IMR-90 (cell line): ENCODE results near the gene RBM46. TPM values are rescaled to one million over a fixed set of nuclear protein-coding genes. Genes with fewer than 3 reads are reported as not detected.

Source experiments
- ATAC-seq: fragments of 200-7000 bp; cut with Tn5 transposase; 2 replicates; pipeline ENCODE4 v1.9.1; 2020; ENCODE audit warnings: low read depth, mild to moderate bottlenecking, moderate library complexity
- BruUV-seq: library from RNA; stranded (reverse); fragments of 400-500 nt; replicated peaks from 2 replicates; lab custom pipeline; 2021; lab: Mats Ljungman, UMichigan
- CTCF ChIA-PET: fragments of 300-600 bp; formaldehyde crosslinking; extraction: SDS; loops from one replicate; lab custom pipeline; 2021; ENCODE audit warnings: antibody characterized with exemption; lab: Yijun Ruan, JAX
- POLR2A ChIA-PET: fragments of 300-600 bp; sonication (Branson Sonifier 250); formaldehyde crosslinking; loops from one replicate; lab custom pipeline; 2022; ENCODE audit warnings: antibody characterized with exemption; ENCODE audit not compliant: unreplicated experiment; lab: Charles Lee
- DNase-seq: peaks from one replicate; pipeline ENCODE4 v3.0.0; 2013
- H2AFZ ChIP-seq: replicated peaks from 2 replicates; pipeline ENCODE3; 2013; ENCODE audit warnings: low read length, mild to moderate bottlenecking; ENCODE audit not compliant: poor library complexity
- H2AK5ac ChIP-seq: 2 replicates; pipeline ENCODE4 v1.6.1; 2013; ENCODE audit warnings: low read depth, low read length, inconsistent platforms
- H2AK9ac ChIP-seq: replicated peaks from 2 replicates; pipeline ENCODE3; 2013; ENCODE audit warnings: mild to moderate bottlenecking, low read depth, low read length, moderate library complexity; ENCODE audit not compliant: poor library complexity
- H2BK120ac ChIP-seq: 2 replicates; pipeline ENCODE4 v1.6.1; 2013; ENCODE audit warnings: low read depth, low read length, inconsistent platforms
- H2BK15ac ChIP-seq: 3 replicates; pipeline ENCODE4 v1.6.1; 2013; ENCODE audit warnings: low read depth, low read length, inconsistent platforms
- H2BK20ac ChIP-seq: 2 replicates; pipeline ENCODE4 v1.6.1; 2013; ENCODE audit warnings: low read depth, mild to moderate bottlenecking, inconsistent platforms, low read length, moderate library complexity
- H2BK5ac ChIP-seq: 2 replicates; pipeline ENCODE4 v1.6.1; 2013; ENCODE audit warnings: mild to moderate bottlenecking, low read depth, low read length, inconsistent platforms; ENCODE audit not compliant: poor library complexity, severe bottlenecking
- H3K14ac ChIP-seq: replicated peaks from 2 replicates; pipeline ENCODE4 v1.6.1; 2013; ENCODE audit warnings: low read depth, low read length, inconsistent platforms
- H3K18ac ChIP-seq: 2 replicates; pipeline ENCODE4 v1.6.1; 2013; ENCODE audit warnings: low read depth, low read length, control low read depth
- H3K23ac ChIP-seq: 2 replicates; pipeline ENCODE4 v1.6.1; 2013; ENCODE audit warnings: low read depth, low read length, inconsistent platforms
- H3K27ac ChIP-seq: 2 replicates; pipeline ENCODE4 v1.5.1; 2013; ENCODE audit warnings: mild to moderate bottlenecking, control low read depth, low read length; ENCODE audit not compliant: insufficient read depth
- H3K27me3 ChIP-seq: 2 replicates; pipeline ENCODE4 v1.6.1; 2013; ENCODE audit warnings: low read length; ENCODE audit not compliant: control insufficient read depth, insufficient read depth
- H3K36me3 ChIP-seq: 2 replicates; pipeline ENCODE4 v1.6.1; 2013; ENCODE audit warnings: low read length, mixed read lengths; ENCODE audit not compliant: control insufficient read depth, insufficient read depth
- H3K4ac ChIP-seq: 2 replicates; pipeline ENCODE4 v1.6.1; 2013; ENCODE audit warnings: low read depth, low read length, inconsistent platforms
- H3K4me1 ChIP-seq: 2 replicates; pipeline ENCODE4 v1.6.1; 2013; ENCODE audit warnings: low read length, mixed read lengths; ENCODE audit not compliant: control insufficient read depth, insufficient read depth
- H3K4me2 ChIP-seq: 2 replicates; pipeline ENCODE4 v1.6.1; 2013; ENCODE audit warnings: low read depth, mild to moderate bottlenecking, control low read depth, low read length, moderate library complexity
- H3K4me3 ChIP-seq: 2 replicates; pipeline ENCODE4 v1.5.1; 2013; ENCODE audit warnings: low read depth, mild to moderate bottlenecking, control low read depth, low read length, moderate library complexity; ENCODE audit not compliant: insufficient read depth
- H3K56ac ChIP-seq: 2 replicates; pipeline ENCODE4 v1.6.1; 2013; ENCODE audit warnings: low read length, inconsistent platforms; ENCODE audit not compliant: insufficient read depth; ENCODE audit errors: extremely low read depth
- H3K79me1 ChIP-seq, 2 experiments: 2 replicates each; pipeline ENCODE4 v1.6.1; 2013; ENCODE audit warnings: low read length in 2 of 2, inconsistent platforms in 1 of 2, low read depth in 1 of 2
- H3K9ac ChIP-seq: 2 replicates; pipeline ENCODE4 v1.6.1; 2013; ENCODE audit warnings: low read depth, low read length, control low read depth
- H3K9me1 ChIP-seq: 2 replicates; pipeline ENCODE4 v1.6.1; 2013; ENCODE audit warnings: low read length, inconsistent platforms; ENCODE audit not compliant: insufficient read depth
- H3K9me3 ChIP-seq: 2 replicates; pipeline ENCODE4 v1.6.1; 2013; ENCODE audit warnings: low read length; ENCODE audit not compliant: control insufficient read depth, insufficient read depth
- H4K20me1 ChIP-seq: 2 replicates; pipeline ENCODE4 v1.6.1; 2013; ENCODE audit warnings: low read length, inconsistent platforms; ENCODE audit not compliant: insufficient read depth
- H4K5ac ChIP-seq: 2 replicates; pipeline ENCODE4 v1.6.1; 2013; ENCODE audit warnings: mild to moderate bottlenecking, low read depth, low read length, control low read depth
- H4K8ac ChIP-seq, 2 experiments: 2 replicates each; pipeline ENCODE4 v1.6.1; 2013; ENCODE audit warnings: low read depth in 2 of 2, low read length in 2 of 2, control low read depth in 1 of 2, inconsistent platforms in 1 of 2
- H4K91ac ChIP-seq: 2 replicates; pipeline ENCODE4 v1.6.1; 2013; ENCODE audit warnings: low read depth, low read length, inconsistent platforms; ENCODE audit not compliant: insufficient read depth
- BHLHE40 ChIP-seq: fragments of 150-350 bp; IDR thresholded peaks from 2 replicates; pipeline ENCODE4 v1.6.1; 2016; ENCODE audit warnings: mild to moderate bottlenecking, low read depth, low read length
- CEBPB ChIP-seq: IDR thresholded peaks from 2 replicates; pipeline ENCODE4 v1.6.1; 2012; ENCODE audit warnings: low read depth, low read length, improper control_type of control experiment
- CHD1 ChIP-seq: IDR thresholded peaks from 2 replicates; pipeline ENCODE4 v1.6.1; 2012; ENCODE audit warnings: low read depth, low read length, improper control_type of control experiment
- CTCF ChIP-seq: conservative IDR thresholded peaks from 2 replicates; pipeline ENCODE4 v1.5.1; 2012; ENCODE audit warnings: mild to moderate bottlenecking, low read depth, low read length, improper control_type of control experiment
- ELK1 ChIP-seq: fragments of 150-350 bp; IDR thresholded peaks from 2 replicates; pipeline ENCODE4 v1.6.1; 2016; ENCODE audit warnings: low read depth, mild to moderate bottlenecking, low read length, moderate library complexity, borderline replicate concordance
- FOS ChIP-seq: fragments of 150-350 bp; IDR thresholded peaks from 2 replicates; pipeline ENCODE4 v1.6.1; 2016; ENCODE audit warnings: low read depth, low read length
- MAFK ChIP-seq: IDR thresholded peaks from 2 replicates; pipeline ENCODE4 v1.6.1; 2012; ENCODE audit warnings: low read depth, low read length, improper control_type of control experiment
- MAZ ChIP-seq: IDR thresholded peaks from 2 replicates; pipeline ENCODE4 v1.6.1; 2012; ENCODE audit warnings: low read depth, mild to moderate bottlenecking, low read length, improper control_type of control experiment, moderate library complexity, borderline replicate concordance
- MXI1 ChIP-seq: IDR thresholded peaks from 2 replicates; pipeline ENCODE4 v1.6.1; 2012; ENCODE audit warnings: low read depth, mild to moderate bottlenecking, low read length, moderate library complexity, borderline replicate concordance
- NFE2L2 ChIP-seq: fragments of 150-350 bp; IDR thresholded peaks from 2 replicates; pipeline ENCODE4 v1.6.1; 2016; ENCODE audit warnings: low read depth, mild to moderate bottlenecking, low read length
- POLR2A ChIP-seq: IDR thresholded peaks from 2 replicates; pipeline ENCODE4 v1.6.1; 2012; ENCODE audit warnings: mild to moderate bottlenecking, low read depth, low read length
- RAD21 ChIP-seq: IDR thresholded peaks from 2 replicates; pipeline ENCODE4 v1.6.1; 2012; ENCODE audit warnings: low read length, improper control_type of control experiment
- RCOR1 ChIP-seq: IDR thresholded peaks from 2 replicates; pipeline ENCODE4 v1.6.1; 2012; ENCODE audit warnings: mild to moderate bottlenecking, low read length, improper control_type of control experiment; ENCODE audit not compliant: insufficient replicate concordance
- RFX5 ChIP-seq: IDR thresholded peaks from 2 replicates; pipeline ENCODE4 v1.8.0; 2012; ENCODE audit warnings: low read depth, mild to moderate bottlenecking, low read length, moderate library complexity
- SMC3 ChIP-seq: fragments of 150-350 bp; IDR thresholded peaks from 2 replicates; pipeline ENCODE4 v1.6.1; 2016; ENCODE audit warnings: low read depth, mild to moderate bottlenecking, antibody characterized with exemption, low read length, moderate library complexity
- dilution Hi-C: fragments of 300-500 bp; cut with HindIII; formaldehyde crosslinking; loops from one replicate; pipeline ENCODE4 v1.14.3; 2018; ENCODE audit warnings: low sequenced_read_pairs; ENCODE audit not compliant: unreplicated experiment
- in situ Hi-C: fragments of 300-500 bp; cut with MboI; formaldehyde crosslinking; loops from 3 replicates; pipeline ENCODE4 v1.14.3; 2019; ENCODE audit warnings: low sequenced_read_pairs, inconsistent platforms, mixed read lengths
- intact Hi-C: fragments of 100-400 bp; cut with micrococcal nuclease; formaldehyde crosslinking; loops from 2 replicates; pipeline ENCODE4 v1.10.0; 2022
- polyA plus RNA-seq, 3 experiments: library from polyadenylated mRNA; depleted of rRNA; stranded (reverse); fragments of >200 nt; gene quantifications; 2 replicates each; pipeline ENCODE4 v1.2.3, GENCODE V29; 2012; ENCODE audit warnings: low replicate concordance in 1 of 3
- total RNA-seq: library from RNA; depleted of rRNA; stranded (reverse); fragments of >200 nt; gene quantifications from 2 replicates; pipeline ENCODE4 v1.2.3, GENCODE V29; 2012
- TF ChIP-seq, protein P1 (sequence below): fragments of 150-350 bp; IDR thresholded peaks from 2 replicates; pipeline ENCODE4 v1.6.1; 2017; ENCODE audit warnings: mild to moderate bottlenecking, antibody characterized with exemption, low read length, low read depth

The RBM46 gene
- total and polyA plus RNA-seq, 2 of the 4 experiments (the other 2 are of a cell fraction): not detected

GRCh38 chr4:154822775-154823174 lies 41.7 kb downstream of the RBM46 start:
- no peaks in the 10 kb centered on the region for H3K36me3 ChIP-seq
- H2BK5ac ChIP-seq: peak overlapping the region; percentile 61
- no peak overlapping the region for H3K4ac ChIP-seq
- no peak overlapping the region for H2BK15ac ChIP-seq
- no peak overlapping the region for H3K23ac ChIP-seq
- no peak overlapping the region for H2AK9ac ChIP-seq
- no peaks in the 10 kb centered on the region for H3K9me3 ChIP-seq
- BruUV-seq: no TSS peak
- no peak overlapping the region for H2AK5ac ChIP-seq
- ChIA-PET POLR2A (no interaction called here), CTCF (interaction anchor here (1.4 kb wide), 1 partner anchor 12 kb away, joined by 3 read pairs; no protein-coding TSS in a partner anchor)
- H3K4me3 ChIP-seq: no peak overlapping the region
- no peaks in the 10 kb centered on the region for H4K20me1 ChIP-seq
- H3K56ac ChIP-seq: no peak overlapping the region
- no peaks in the 10 kb centered on the region for H3K4me1 ChIP-seq
- H3K4me2 ChIP-seq: no peak overlapping the region
- H3K18ac ChIP-seq: no peak overlapping the region
- DNase-seq: peak; percentile 84
- H3K27me3 ChIP-seq: no peaks in the 10 kb centered on the region
- intact Hi-C loops: loop anchor here (5.0 kb wide), 1 partner anchor 535 kb away; no protein-coding TSS in a partner anchor
- dilution Hi-C loops: no loop called here
- H3K79me1 ChIP-seq: no peaks in the 10 kb centered on the region
- no peak for TF ChIP-seq POLR2A
- TF ChIP-seq BHLHE40: no peak
- TF ChIP-seq MAFK: peak; percentile 98
- TF ChIP-seq CTCF: no peak
- no peak for TF ChIP-seq ELK1
- TF ChIP-seq MAZ: no peak
- TF ChIP-seq CHD1: no peak
- TF ChIP-seq RCOR1: no peak
- no peak for TF ChIP-seq RAD21
- TF ChIP-seq SMC3: no peak
- TF ChIP-seq NFE2L2: peak; percentile 99
- TF ChIP-seq, protein P1, sequence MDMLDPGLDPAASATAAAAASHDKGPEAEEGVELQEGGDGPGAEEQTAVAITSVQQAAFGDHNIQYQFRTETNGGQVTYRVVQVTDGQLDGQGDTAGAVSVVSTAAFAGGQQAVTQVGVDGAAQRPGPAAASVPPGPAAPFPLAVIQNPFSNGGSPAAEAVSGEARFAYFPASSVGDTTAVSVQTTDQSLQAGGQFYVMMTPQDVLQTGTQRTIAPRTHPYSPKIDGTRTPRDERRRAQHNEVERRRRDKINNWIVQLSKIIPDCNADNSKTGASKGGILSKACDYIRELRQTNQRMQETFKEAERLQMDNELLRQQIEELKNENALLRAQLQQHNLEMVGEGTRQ: no peak
- TF ChIP-seq FOS: peak; percentile 45; the same call in 1 of the 2 replicates
- TF ChIP-seq MXI1: no peak
- no peak for TF ChIP-seq RFX5
- TF ChIP-seq CEBPB: peak; percentile 84
- H3K14ac ChIP-seq: no peak overlapping the region
- no peak overlapping the region for H2BK20ac ChIP-seq
- no peak overlapping the region; a peak in 1 of 4 replicates for H4K8ac ChIP-seq
- H4K91ac ChIP-seq: no peak overlapping the region
- no peak overlapping the region for H2BK120ac ChIP-seq
- H3K27ac ChIP-seq: peak overlapping the region; percentile 59; the same call in 1 of the 2 replicates
- no peak overlapping the region for H2AFZ ChIP-seq
- no peak overlapping the region for H4K5ac ChIP-seq
- peak; percentile 88 for ATAC-seq
- in situ Hi-C loops: loop anchor here (25.0 kb wide), 1 partner anchor 965 kb away; no protein-coding TSS in a partner anchor
- no peak overlapping the region for H3K9ac ChIP-seq
- H3K9me1 ChIP-seq: no peaks in the 10 kb centered on the region
